SJCRH30 (cell line): Measurements from ENCODE around the gene GNA12. TPM values are rescaled to one million over a fixed set of nuclear protein-coding genes. Genes with fewer than 3 reads are reported as not detected.

Experiments
- DNase-seq, 2 experiments: peaks; one replicate each; pipeline ENCODE4 v3.0.0-alpha.2; 2015 to 2020
- H3K27ac ChIP-seq: fragments of 250-450 bp; sonication (Bioruptor Pico); 2 replicates; pipeline ENCODE4 v1.5.1; 2020; ENCODE audit warnings: mild to moderate bottlenecking, moderate library complexity
- H3K27me3 ChIP-seq: fragments of 250-450 bp; sonication (Bioruptor Pico); 2 replicates; pipeline ENCODE4 v1.5.1; 2020; ENCODE audit warnings: mild to moderate bottlenecking, moderate library complexity
- H3K36me3 ChIP-seq: fragments of 250-450 bp; sonication (Bioruptor Pico); 2 replicates; pipeline ENCODE4 v1.5.1; 2020; ENCODE audit warnings: mild to moderate bottlenecking, moderate library complexity
- H3K4me1 ChIP-seq: fragments of 250-450 bp; sonication (Bioruptor Pico); 2 replicates; pipeline ENCODE4 v1.5.1; 2020; ENCODE audit warnings: mild to moderate bottlenecking, moderate library complexity
- H3K4me3 ChIP-seq: fragments of 250-450 bp; sonication (Bioruptor Pico); 2 replicates; pipeline ENCODE4 v1.5.1; 2020; ENCODE audit warnings: mild to moderate bottlenecking, moderate library complexity
- H3K9me3 ChIP-seq: fragments of 250-450 bp; sonication (Bioruptor Pico); replicated peaks from 2 replicates; pipeline ENCODE4 v1.5.1; 2020; ENCODE audit warnings: mild to moderate bottlenecking, moderate library complexity
- total RNA-seq: library from RNA; depleted of rRNA; stranded (reverse); fragments of >200 nt; shearing (Covaris generic); gene quantifications from 2 replicates; pipeline ENCODE4 v1.2.3, GENCODE V29; 2014; rRNA removed

GNA12 gene, protein sequence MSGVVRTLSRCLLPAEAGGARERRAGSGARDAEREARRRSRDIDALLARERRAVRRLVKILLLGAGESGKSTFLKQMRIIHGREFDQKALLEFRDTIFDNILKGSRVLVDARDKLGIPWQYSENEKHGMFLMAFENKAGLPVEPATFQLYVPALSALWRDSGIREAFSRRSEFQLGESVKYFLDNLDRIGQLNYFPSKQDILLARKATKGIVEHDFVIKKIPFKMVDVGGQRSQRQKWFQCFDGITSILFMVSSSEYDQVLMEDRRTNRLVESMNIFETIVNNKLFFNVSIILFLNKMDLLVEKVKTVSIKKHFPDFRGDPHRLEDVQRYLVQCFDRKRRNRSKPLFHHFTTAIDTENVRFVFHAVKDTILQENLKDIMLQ
- total RNA-seq: 18.1 and 19.3 TPM in 2 replicates

DNA sequence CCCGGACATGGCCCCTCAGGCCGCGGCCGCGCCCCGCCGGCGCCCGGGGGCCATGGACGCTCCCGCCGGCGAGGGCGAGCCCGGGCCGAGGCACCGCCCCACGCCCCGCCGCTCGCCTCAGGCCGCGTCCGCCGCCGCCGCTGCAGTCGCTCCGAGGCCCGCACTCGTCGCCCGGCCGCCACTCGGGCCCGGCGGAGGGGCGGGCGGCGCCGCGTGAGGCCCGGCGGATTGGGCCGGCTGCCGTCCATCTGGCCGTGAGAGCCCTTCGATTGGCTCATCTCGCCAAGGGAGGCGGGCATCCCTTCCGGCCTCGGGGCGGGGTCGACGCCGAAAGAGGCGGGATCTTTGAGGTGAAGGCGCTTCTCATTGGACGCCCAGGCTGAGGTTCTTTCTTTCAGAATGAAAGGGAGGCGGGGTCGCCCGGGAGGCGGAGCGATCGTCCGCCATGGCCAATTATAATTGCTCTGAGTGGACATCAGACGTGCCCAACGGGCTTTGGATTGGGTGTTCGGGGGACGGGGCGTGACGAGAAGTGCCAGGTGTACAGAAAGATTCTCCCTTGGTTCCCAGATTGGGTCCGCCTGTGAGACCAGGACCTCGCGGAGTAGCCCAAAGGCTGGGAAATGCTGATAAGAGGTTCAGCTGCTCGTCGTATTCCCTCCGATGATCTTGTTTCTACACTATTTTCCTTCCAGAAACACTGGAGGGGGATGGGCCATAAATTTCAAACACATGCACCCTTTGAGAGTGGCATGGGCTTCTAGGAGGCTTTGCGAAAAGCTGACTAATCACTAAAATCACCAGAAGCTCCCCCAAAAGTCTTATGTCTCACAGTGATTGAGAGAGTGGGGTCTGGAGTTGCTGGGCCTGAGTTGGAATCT lies at the start of gene GNA12:
Gene GNA12 (minus strand): TSS at position 156 of the 881 bp plus-strand sequence. CDS start 147 bp downstream, at position 9.
- Histone ChIP-seq H3K4me1 (no peaks in the 10 kb centered on the region), H3K36me3 (no peaks in the 10 kb centered on the region), H3K27me3 (no peaks in the 10 kb centered on the region), H3K4me3 (peak within 1 kb of the TSS; percentile 72), H3K9me3 (no peaks in the 10 kb centered on the region), H3K27ac (peak within 1 kb of the TSS; percentile 77)
- DNase-seq: peak; percentile 99 to 100

DNA sequence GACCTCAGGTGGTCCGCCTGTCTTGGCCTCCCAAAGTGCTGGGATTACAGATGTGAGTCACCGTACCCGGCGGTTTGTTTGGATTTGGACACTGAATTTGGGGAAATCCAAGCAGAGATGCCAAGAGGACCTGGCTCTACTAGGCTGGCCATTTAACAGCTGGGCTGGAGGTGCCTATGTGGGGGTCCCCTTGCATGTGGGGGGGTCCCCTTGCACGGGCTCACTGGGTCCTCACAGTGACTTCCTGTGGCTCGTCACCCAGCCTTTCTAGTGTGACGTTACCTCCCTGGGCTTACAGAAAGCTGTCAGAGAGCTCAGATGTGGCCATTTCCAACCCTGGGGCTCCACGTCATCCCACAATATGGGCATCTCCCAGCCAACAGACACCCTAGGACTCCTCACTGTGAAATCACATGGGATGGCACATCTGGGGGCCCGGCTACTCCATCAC lies 49.3 kb upstream of the GNA12 start:
- no peak overlapping the region for H3K4me3 ChIP-seq
- no peaks in the 10 kb centered on the region for H3K27me3 ChIP-seq
- DNase-seq: peak; percentile 82 to 84

DNA sequence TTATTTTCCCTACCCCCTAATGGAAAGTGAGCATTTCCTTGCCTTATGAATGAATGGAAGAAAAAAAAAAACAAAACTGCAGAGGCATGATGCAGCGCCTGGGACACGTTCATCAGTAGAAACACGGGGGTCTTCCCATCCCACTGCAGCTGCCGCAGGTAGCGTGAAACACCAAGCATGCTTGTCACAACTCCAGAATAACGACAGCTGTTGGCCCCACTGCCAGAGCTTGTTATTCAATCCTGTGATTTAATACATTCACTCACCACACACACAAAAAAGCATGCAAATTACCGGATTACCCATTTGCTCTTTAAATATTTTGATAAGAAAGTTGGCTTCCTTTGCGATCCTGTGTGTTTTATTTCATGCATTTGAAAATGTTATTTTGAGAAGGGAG lies 48.4 kb upstream of the GNA12 start:
- Histone ChIP-seq H3K9me3 (0 out of 2 replicates have a peak, but pooled peaks cover 3% of the 10 kb centered on the region), H3K27me3 (peaks cover 3% of the 10 kb centered on the region; the same call in 1 of the 2 replicates), H3K36me3 (no peaks in the 10 kb centered on the region), H3K4me1 (peaks cover 34% of the 10 kb centered on the region), H3K4me3 (no peak overlapping the region), H3K27ac (peak overlapping the region; percentile 88)
- peak; percentile 96 to 98 for DNase-seq

More for the DNA sequence above, 49.3 kb upstream of the GNA12 start:
- Histone ChIP-seq H3K27ac (peak overlapping the region; percentile 88), H3K4me1 (peaks cover 34% of the 10 kb centered on the region), H3K9me3 (0 out of 2 replicates have a peak, but pooled peaks cover 3% of the 10 kb centered on the region), H3K36me3 (no peaks in the 10 kb centered on the region)

DNA sequence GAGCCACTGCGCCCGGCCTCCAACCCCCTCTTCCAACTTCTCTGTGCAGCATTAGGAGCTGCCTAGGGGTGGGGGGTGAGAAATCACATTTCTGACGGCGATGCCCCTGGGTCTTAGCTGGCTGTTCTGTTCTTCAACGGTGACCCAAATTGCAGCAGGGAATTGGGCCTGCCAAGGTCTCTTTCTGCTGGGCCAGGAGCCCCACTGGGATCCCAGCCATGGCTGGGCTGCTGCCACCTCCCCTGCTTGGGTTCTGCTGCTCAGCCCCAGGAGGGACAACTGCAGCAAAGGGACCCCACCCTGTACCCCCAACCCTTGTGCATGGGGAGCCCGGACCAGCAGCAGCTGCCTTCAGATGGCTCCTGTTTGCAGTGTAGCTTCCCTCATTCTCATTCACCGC lies 43.7 kb upstream of the GNA12 start:
- H3K4me1 ChIP-seq: peaks cover 13% of the 10 kb centered on the region
- H3K27me3 ChIP-seq: peaks cover 12% of the 10 kb centered on the region; the same call in 1 of the 2 replicates
- 0 out of 2 replicates have a peak, but pooled peaks cover 3% of the 10 kb centered on the region for H3K9me3 ChIP-seq
- DNase-seq: no peak
- no peaks in the 10 kb centered on the region for H3K36me3 ChIP-seq
- H3K27ac ChIP-seq: no peak overlapping the region
- no peak overlapping the region for H3K4me3 ChIP-seq

DNA sequence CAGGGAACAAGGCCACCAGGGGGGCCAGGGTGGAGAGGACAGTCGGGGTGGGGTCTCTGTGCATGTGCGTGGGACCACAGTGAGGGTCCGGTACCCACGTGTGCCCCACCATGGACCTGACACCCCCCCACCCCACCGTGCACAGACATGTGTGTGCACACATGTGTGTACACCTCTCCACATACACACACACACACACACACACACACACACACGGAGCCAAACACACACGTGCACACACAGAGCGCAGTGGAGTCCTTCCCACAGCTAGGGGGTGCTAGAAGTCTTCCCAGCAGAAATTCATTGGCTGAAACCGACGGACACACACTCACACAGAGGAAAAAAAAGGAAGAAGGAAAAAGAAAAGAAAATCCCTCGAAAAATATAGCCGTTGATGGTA lies 42.8 kb upstream of the GNA12 start:
- Histone ChIP-seq H3K4me3 (no peak overlapping the region), H3K27me3 (peaks cover 14% of the 10 kb centered on the region; the same call in 1 of the 2 replicates), H3K9me3 (0 out of 2 replicates have a peak, but pooled peaks cover 3% of the 10 kb centered on the region), H3K36me3 (no peaks in the 10 kb centered on the region), H3K27ac (no peak overlapping the region), H3K4me1 (peaks cover 7% of the 10 kb centered on the region; the same call in 1 of the 2 replicates)
- DNase-seq: peak; percentile 79 to 88

DNA sequence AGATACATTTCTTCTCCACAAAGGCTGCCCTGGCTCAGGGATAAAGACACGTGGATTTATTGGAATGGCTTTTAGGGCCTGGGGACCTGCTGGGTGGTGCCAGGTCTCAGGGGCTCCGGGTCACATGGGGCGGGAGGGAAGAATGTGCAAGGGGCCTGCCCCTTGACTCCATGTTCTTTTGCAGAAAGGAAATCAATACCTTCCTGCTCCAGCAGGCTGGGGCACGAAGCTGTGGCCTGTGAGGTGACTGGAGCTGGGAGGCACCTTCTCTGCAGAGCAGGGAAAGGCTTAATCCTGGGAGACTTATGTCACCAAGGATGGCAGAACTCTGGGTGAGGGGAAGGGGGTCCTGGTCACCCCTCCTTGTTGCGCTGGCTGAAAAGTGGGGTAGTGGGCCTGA lies 42.3 kb upstream of the GNA12 start:
- H3K36me3 ChIP-seq: no peaks in the 10 kb centered on the region
- peaks cover 3% of the 10 kb centered on the region; the same call in 1 of the 2 replicates for H3K4me1 ChIP-seq
- no peak for DNase-seq
- H3K4me3 ChIP-seq: no peak overlapping the region
- H3K27me3 ChIP-seq: peaks cover 14% of the 10 kb centered on the region; the same call in 1 of the 2 replicates
- H3K27ac ChIP-seq: no peak overlapping the region
- H3K9me3 ChIP-seq: 0 out of 2 replicates have a peak, but pooled peaks cover 3% of the 10 kb centered on the region

DNA sequence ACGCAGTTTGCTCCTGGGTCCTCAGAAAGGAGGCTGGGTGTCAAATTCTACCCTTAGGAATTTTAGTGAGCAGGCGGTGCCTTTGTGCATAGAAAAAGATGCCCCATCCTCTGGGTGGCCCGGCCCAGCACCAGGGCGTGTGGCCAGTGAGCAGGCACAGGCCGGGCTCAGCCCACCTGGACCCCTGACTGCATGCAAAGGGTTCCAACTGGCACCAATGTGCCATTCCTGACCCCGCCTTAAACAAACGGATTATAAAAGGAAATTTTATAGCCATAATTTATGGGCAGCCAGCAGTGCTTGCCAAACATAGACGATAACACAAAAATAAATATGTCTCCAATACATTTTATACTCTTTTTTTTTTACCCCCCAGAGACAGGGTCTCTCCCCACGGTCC lies 40.1 kb upstream of the GNA12 start:
- peaks cover 14% of the 10 kb centered on the region for H3K4me1 ChIP-seq
- H3K27me3 ChIP-seq: peaks cover 14% of the 10 kb centered on the region; the same call in 1 of the 2 replicates
- no peak overlapping the region for H3K27ac ChIP-seq
- DNase-seq: no peak
- H3K9me3 ChIP-seq: 0 out of 2 replicates have a peak, but pooled peaks cover 3% of the 10 kb centered on the region
- H3K4me3 ChIP-seq: no peak overlapping the region
- H3K36me3 ChIP-seq: no peaks in the 10 kb centered on the region

DNA sequence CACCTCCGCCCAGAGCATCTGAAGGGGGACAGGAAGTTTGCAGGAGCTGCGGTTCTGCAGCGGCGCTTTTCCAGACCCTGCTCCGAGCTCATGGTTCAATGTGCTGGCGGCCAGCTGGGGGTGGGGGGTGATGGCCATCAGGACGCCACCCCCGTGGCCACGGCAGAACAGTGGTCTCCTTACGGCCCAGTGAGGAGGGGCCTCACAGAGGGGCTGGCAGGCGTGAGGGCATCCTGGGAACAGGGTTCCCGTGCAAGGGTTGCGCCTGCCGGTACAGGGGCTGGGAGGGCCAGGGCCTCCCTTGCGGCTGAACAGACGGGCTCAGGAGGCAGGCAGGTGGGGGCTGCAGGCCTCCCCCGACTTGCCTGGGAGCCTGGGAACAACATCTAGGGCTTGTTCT lies 39.0 kb upstream of the GNA12 start:
- Histone ChIP-seq H3K36me3 (no peaks in the 10 kb centered on the region), H3K27me3 (peaks cover 14% of the 10 kb centered on the region; the same call in 1 of the 2 replicates), H3K4me1 (peaks cover 14% of the 10 kb centered on the region), H3K27ac (no peak overlapping the region), H3K4me3 (no peak overlapping the region), H3K9me3 (no peaks in the 10 kb centered on the region)
- no peak for DNase-seq

DNA sequence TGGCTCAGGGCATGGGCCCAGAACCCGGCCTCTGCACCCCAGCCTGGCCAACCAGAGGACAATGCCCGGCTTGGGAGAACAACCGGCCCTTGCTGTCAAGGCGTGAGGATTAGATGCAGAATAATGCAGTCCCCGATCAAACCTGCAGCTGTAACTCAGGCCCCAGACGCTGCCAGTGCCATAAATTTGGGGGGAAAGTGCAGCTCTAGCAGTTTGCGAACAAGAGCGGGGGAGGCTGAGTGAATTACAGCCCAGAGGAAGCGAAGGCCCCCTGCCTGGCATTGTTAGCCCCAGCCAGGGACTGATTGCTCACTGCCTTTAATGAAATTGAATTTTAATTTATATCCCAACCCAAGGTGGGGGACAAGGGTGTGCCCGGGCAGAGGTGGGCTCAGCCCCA lies 38.0 kb upstream of the GNA12 start:
- no peak for DNase-seq
- Histone ChIP-seq H3K27ac (no peak overlapping the region), H3K4me1 (peaks cover 14% of the 10 kb centered on the region), H3K4me3 (no peak overlapping the region), H3K27me3 (peaks cover 9% of the 10 kb centered on the region; the same call in 1 of the 2 replicates), H3K36me3 (no peaks in the 10 kb centered on the region), H3K9me3 (no peaks in the 10 kb centered on the region)

DNA sequence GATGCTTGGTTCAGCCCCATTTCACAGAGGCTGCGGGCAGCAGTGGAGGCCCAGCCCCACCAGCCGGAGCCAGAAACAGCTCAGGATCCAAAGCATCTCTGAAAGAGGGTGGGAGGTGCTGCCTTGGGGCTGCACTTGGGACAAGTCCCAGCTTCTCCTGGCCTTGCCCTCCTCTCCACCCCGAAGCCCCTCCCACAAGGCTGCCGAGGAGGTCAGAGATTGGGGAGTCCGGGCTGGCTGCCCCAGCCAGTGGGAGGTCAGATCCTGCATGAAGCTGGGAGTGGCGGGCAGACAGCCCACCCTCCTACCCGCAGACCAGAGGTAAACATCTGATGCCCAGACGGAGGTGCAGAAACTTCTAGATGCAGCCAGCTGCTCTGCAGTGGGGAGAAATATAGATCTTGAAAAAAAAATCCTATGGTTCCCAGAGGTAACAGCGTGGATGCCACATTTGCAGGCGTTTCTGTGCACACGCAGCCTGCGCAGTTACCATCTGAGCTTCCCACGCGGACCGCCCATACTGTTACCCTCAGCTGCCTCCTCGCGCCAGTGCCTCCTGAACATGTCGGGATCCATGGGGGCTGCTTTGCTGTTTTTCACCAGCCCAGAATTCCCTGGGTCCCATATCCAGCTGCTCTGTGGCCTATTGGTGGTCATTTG lies 36.9 kb upstream of the GNA12 start:
- peak; percentile 81 to 82 for DNase-seq
- peaks cover 9% of the 10 kb centered on the region; the same call in 1 of the 2 replicates for H3K27me3 ChIP-seq
- H3K36me3 ChIP-seq: no peaks in the 10 kb centered on the region
- H3K27ac ChIP-seq: no peak overlapping the region
- peaks cover 23% of the 10 kb centered on the region for H3K4me1 ChIP-seq
- H3K4me3 ChIP-seq: no peak overlapping the region
- H3K9me3 ChIP-seq: no peaks in the 10 kb centered on the region

DNA sequence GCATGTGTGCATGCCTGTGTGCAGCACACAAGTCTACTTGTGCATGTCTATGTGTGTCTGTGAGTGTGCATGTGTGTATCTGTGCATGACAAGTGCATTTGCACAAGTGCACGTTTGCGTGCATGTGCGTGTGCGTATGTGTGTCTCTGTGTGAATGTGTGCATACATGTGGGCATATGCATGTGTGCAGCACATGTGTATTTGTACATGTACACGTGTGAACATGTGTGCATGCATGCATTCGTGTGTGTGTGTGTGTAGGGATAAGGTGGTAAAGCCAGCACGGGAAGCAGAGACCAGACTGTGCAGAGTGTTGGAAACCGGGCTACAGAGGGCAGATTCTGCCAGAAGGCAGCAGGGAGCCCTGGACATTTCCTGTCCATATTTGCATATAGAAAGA lies 35.9 kb upstream of the GNA12 start:
- Histone ChIP-seq H3K27me3 (peaks cover 9% of the 10 kb centered on the region; the same call in 1 of the 2 replicates), H3K9me3 (no peaks in the 10 kb centered on the region), H3K4me3 (no peak overlapping the region), H3K36me3 (no peaks in the 10 kb centered on the region), H3K27ac (no peak overlapping the region), H3K4me1 (peaks cover 32% of the 10 kb centered on the region)
- no peak for DNase-seq

DNA sequence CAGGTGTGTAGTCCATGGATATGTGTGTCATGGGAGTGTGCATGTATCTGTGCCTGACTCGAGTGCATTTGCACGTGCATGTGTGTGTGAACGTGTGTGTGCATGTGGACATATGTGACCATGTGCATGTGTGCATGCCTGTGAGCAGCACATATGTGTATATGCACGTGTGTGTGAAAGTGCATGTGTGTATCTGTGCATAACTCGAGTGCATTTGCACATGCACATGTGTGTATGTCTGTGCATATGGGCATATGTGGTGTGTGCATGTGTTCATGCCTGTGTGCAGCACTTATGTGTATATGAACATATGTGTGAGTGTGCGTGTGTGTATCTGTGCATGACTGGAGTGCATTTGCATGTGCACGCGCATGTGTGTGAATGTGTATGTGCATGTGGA lies 35.2 kb upstream of the GNA12 start:
- DNase-seq: no peak
- Histone ChIP-seq H3K9me3 (no peaks in the 10 kb centered on the region), H3K4me3 (no peak overlapping the region), H3K36me3 (no peaks in the 10 kb centered on the region), H3K27ac (no peak overlapping the region), H3K27me3 (peaks cover 9% of the 10 kb centered on the region; the same call in 1 of the 2 replicates), H3K4me1 (peaks cover 39% of the 10 kb centered on the region)

DNA sequence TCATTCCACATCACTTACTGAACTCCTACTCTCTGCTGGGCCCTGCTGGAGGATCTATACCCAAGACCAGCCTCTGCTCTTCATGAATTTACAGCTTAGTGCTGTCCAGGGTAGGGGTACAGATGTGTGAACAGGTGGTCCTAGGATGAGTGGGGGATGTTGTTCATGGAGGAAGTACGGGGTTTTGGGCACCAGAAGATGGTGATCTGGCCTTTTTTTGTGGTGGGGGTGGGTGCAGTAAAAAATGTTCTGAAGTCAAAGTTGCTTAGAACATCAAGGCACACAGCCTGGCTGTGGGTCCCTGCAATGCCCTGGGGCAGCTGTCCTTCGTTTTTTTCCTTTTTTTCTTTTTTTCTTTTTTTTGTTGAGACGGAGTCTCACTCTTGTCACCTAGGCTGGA lies 34.2 kb upstream of the GNA12 start:
- Histone ChIP-seq H3K4me1 (peaks cover 45% of the 10 kb centered on the region), H3K9me3 (no peaks in the 10 kb centered on the region), H3K36me3 (no peaks in the 10 kb centered on the region), H3K4me3 (no peak overlapping the region), H3K27me3 (peaks cover 6% of the 10 kb centered on the region; the same call in 1 of the 2 replicates), H3K27ac (no peak overlapping the region)
- DNase-seq: no peak
